GM12872 (cell line): ENCODE data around the gene HAUS8.

Source experiments
- CTCF ChIP-seq: IDR thresholded peaks from 3 replicates; pipeline ENCODE4 v1.5.1; 2011; ENCODE audit warnings: low read depth, mild to moderate bottlenecking, low read length, moderate library complexity; ENCODE audit not compliant: insufficient read depth

Gene HAUS8

GRCh38 chr19:17114414-17114831 lies 39.2 kb upstream of the HAUS8 start:
- TF ChIP-seq CTCF, result no peak

- no peak for TF ChIP-seq CTCF
These were observed 38.0 kb upstream of the HAUS8 start for GRCh38 chr19:17113127-17113785.

GRCh38 chr19:17112700-17113099 lies 37.4 kb upstream of the HAUS8 start:
- TF ChIP-seq CTCF, result no peak

GRCh38 chr19:17112271-17112670 lies 37.0 kb upstream of the HAUS8 start:
- TF ChIP-seq CTCF, result no peak

- TF ChIP-seq CTCF, result no peak
These were observed 36.5 kb upstream of the HAUS8 start for GRCh38 chr19:17111766-17112165.

- no peak for TF ChIP-seq CTCF
These were observed 35.3 kb upstream of the HAUS8 start for GRCh38 chr19:17110599-17110966.

GRCh38 chr19:17109962-17110598 lies 34.8 kb upstream of the HAUS8 start:
- TF ChIP-seq CTCF, result no peak
